Measurements from ENCODE around the gene FGF18. TPM values are rescaled to one million over a fixed set of nuclear protein-coding genes. Genes with fewer than 3 reads are reported as not detected.

Gene FGF18
- total RNA-seq, 2 donors from 2014 or later: 0.19 to 0.21 TPM

GRCh38 chr5:171435908-171436307 is 16.5 kb downstream of the FGF18 start:
- ATAC-seq (replicated peaks): no peak
- Mint-ChIP-seq H3K9me3 (no peaks in the 10 kb centered on the region), H3K4me3 (no peak overlapping the region)

DNA sequence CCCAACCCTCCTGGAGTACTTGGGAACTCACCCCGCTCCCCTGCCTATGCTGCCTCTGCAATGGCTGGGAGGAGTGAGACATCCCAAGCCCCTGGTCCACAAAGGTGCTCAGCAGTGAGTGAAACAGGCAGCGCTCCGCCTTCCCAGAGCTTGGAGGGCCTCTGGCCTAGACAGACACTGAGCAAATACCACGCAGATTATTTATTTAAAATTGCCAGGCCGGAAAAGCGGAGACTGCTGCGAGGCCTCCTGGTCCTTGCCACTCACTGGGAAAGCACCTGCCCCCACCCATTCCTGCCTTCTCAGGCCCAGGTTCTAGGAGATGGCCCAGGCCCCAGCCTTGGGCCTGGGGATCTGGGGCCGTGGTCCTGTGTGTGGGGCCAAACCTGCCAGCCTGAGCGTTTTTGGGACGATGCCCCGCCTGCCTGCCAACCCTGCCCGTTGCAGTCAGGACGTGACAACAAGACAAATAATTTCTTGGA is 17.4 kb downstream of the FGF18 start:
- ATAC-seq (replicated peaks): no peak
- H3K27ac Mint-ChIP-seq: no peak overlapping the region
- no peaks in the 10 kb centered on the region for H3K36me3 Mint-ChIP-seq (ENCODE audit: low read depth)
- H3K4me3 Mint-ChIP-seq: no peak overlapping the region
- H3K9me3 Mint-ChIP-seq: no peaks in the 10 kb centered on the region
- H3K4me1 Mint-ChIP-seq: no peaks in the 10 kb centered on the region
- no peaks in the 10 kb centered on the region for H3K27me3 Mint-ChIP-seq

More at GRCh38 chr5:171435908-171436307, 16.5 kb downstream of the FGF18 start:
- H3K36me3 Mint-ChIP-seq (ENCODE audit: low read depth): no peaks in the 10 kb centered on the region
- H3K27me3 Mint-ChIP-seq: no peaks in the 10 kb centered on the region
- H3K27ac Mint-ChIP-seq: no peak overlapping the region
- no peaks in the 10 kb centered on the region for H3K4me1 Mint-ChIP-seq

- ATAC-seq (replicated peaks): no peak
- H3K4me3 Mint-ChIP-seq: no peak overlapping the region
- H3K4me1 Mint-ChIP-seq: no peaks in the 10 kb centered on the region
- H3K27ac Mint-ChIP-seq: no peak overlapping the region
- H3K27me3 Mint-ChIP-seq: no peaks in the 10 kb centered on the region
- H3K36me3 Mint-ChIP-seq (ENCODE audit: low read depth): no peaks in the 10 kb centered on the region
- H3K9me3 Mint-ChIP-seq: no peaks in the 10 kb centered on the region
Measured at GRCh38 chr5:171437286-171437821, 17.9 kb downstream of the FGF18 start.

GRCh38 chr5:171438738-171439137 is 19.3 kb downstream of the FGF18 start:
- Mint-ChIP-seq H3K9me3 (no peaks in the 10 kb centered on the region), H3K4me3 (no peak overlapping the region), H3K36me3 (ENCODE audit: low read depth) (no peaks in the 10 kb centered on the region), H3K4me1 (no peaks in the 10 kb centered on the region), H3K27ac (no peak overlapping the region), H3K27me3 (no peaks in the 10 kb centered on the region)
- ATAC-seq (replicated peaks): no peak

DNA sequence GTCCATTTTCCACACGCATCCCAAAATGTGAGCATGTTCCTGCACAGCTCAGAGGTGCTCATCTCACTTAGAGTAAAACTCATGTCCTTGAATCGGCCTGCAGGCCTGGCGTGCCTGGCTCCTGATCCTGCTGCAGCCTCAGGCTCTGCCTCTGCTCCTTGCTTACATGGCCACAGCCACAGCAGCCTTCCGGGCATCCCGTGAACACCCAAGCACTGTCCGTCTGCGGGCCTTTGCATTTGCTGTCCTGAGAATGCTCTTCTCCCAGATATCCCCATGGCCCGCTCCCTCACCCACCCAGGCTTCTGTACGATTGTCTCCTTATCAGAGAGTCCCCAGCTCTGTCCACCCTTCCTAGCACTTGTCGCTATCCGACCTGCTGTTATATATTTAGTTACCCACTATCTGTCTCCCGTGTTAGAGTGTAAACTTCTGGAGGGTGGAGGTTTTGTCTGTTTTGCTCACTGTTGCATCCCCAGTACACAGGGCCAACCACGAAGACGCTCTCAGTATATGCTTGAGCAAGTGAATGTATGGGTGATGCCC is 21.9 kb downstream of the FGF18 start:
- Mint-ChIP-seq H3K4me1 (no peaks in the 10 kb centered on the region), H3K9me3 (no peaks in the 10 kb centered on the region), H3K27me3 (no peaks in the 10 kb centered on the region), H3K27ac (no peak overlapping the region), H3K36me3 (ENCODE audit: low read depth) (no peaks in the 10 kb centered on the region), H3K4me3 (no peak overlapping the region)
- ATAC-seq (replicated peaks): no peak

GRCh38 chr5:171442287-171443042 is 23.0 kb downstream of the FGF18 start:
- H3K27me3 Mint-ChIP-seq: no peaks in the 10 kb centered on the region
- no peak for ATAC-seq (replicated peaks)
- H3K36me3 Mint-ChIP-seq (ENCODE audit: low read depth): no peaks in the 10 kb centered on the region
- H3K4me3 Mint-ChIP-seq: no peak overlapping the region
- H3K4me1 Mint-ChIP-seq: no peaks in the 10 kb centered on the region
- H3K27ac Mint-ChIP-seq: no peak overlapping the region
- H3K9me3 Mint-ChIP-seq: no peaks in the 10 kb centered on the region

DNA sequence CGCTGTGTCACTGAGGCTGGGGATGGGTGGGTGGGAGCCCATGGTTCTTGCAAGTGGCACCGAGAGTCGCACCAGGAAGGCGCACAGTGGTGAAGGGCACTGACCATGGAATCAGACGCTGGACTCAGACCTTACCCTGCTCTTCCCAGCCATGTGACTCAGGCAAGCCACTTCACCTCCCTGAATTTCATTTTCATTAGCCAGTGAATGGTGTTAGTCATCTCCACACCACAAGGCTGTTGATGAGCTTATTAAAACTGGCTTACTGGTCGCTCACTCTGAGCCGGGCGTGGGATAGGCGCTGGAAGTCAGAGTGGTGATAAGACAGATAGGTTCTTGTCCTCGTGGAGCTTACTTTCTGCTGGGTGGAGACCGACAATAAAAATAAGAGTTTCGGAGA is 25.1 kb downstream of the FGF18 start:
- no peak for ATAC-seq (replicated peaks)
- Mint-ChIP-seq H3K27me3 (peaks cover 3% of the 10 kb centered on the region), H3K4me3 (no peak overlapping the region)

DNA sequence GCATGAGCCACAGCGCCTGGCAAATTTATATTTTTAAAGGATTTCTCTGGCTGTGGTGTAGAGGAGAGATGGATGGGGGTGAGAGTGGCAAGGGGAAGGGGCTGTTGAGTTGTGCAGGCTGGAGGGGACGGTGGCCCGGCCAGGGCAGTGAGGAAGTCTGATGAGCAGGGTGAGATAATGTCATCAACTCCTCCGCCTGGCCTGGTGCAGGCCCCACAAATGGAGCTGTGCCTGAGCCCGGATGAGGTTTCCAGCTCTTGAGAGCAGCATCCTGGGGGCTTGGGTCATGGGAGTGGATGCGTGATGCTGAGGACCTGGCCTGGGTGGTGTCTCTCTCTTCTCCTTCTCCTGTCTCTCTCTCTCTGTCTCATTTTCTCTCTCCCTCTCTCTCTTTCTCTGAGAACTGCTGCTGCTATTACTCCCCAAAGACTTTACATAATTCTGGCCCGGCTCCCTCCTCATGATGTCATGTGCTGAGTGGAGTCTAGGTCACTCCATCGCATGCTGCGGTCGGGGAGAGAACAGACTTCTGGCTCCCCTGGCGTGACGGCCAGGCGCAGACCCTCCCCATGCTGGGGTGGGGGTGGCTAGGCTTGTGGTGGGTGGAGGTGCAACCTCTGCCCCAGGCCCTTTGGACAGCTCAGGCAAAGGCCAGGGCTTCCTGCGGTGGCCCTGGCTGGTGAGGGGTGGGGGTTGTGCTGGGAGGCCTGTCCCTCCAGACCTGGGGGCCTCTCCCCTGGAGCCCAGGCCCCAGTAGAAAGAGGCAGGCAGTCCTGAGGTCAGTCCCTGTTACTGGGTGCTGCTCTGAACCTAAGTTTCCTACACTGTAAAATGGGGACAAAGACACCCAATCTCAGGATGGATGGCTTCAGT is 26.4 kb downstream of the FGF18 start:
- no peak for ATAC-seq (replicated peaks)
- H3K36me3 Mint-ChIP-seq (ENCODE audit: low read depth): no peaks in the 10 kb centered on the region
- H3K4me1 Mint-ChIP-seq: no peaks in the 10 kb centered on the region
- no peaks in the 10 kb centered on the region for H3K9me3 Mint-ChIP-seq
- H3K27me3 Mint-ChIP-seq: peaks cover 3% of the 10 kb centered on the region
- no peak overlapping the region for H3K27ac Mint-ChIP-seq
- H3K4me3 Mint-ChIP-seq: no peak overlapping the region

More for the DNA sequence above, 25.1 kb downstream of the FGF18 start:
- H3K36me3 Mint-ChIP-seq (ENCODE audit: low read depth): no peaks in the 10 kb centered on the region
- no peak overlapping the region for H3K27ac Mint-ChIP-seq
- no peaks in the 10 kb centered on the region for H3K4me1 Mint-ChIP-seq
- no peaks in the 10 kb centered on the region for H3K9me3 Mint-ChIP-seq

DNA sequence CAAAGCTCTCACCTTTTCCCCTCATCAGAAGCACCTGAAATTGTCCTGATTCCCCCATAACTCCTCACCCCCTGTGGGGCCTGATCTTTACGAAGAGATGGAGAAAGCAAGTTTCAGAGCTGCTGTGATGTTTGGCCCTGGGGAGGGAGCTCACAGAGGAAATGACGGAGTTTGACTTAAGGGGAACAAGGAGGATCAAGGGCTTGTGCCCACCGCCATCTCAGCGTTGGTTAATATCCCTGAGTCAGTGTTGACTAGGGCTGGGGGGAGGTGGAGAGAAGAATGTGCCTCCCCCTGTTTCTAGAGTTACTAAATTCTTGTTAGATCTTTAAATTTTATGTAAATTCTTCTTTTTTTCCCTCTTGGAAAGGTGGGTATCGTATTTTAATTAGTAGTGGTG is 27.8 kb downstream of the FGF18 start:
- Mint-ChIP-seq H3K4me3 (no peak overlapping the region), H3K27ac (no peak overlapping the region), H3K27me3 (peaks cover 7% of the 10 kb centered on the region), H3K4me1 (no peaks in the 10 kb centered on the region), H3K36me3 (ENCODE audit: low read depth) (no peaks in the 10 kb centered on the region), H3K9me3 (no peaks in the 10 kb centered on the region)
- no peak for ATAC-seq (replicated peaks)

DNA sequence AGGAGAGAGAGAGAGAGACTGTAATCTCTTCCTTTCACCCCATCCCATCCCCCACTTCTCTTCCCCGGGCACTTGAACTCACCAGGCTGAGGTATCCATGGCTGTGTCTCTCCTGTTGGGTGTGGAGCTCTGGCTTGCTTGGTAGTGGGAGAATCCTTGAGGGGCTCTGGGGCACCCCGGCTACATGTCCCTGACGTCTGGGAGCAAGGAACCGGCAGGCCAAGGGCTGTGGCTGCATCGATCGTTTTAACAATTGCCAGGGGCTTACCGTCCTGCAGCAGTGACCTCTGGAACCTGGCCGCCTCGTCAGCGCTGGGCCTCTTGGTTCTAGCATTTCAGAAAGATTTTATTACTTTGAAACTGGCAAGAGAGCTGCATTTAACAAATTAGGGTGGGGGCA is 30.0 kb downstream of the FGF18 start:
- H3K9me3 Mint-ChIP-seq: no peaks in the 10 kb centered on the region
- H3K4me3 Mint-ChIP-seq: no peak overlapping the region
- ATAC-seq (replicated peaks): no peak
- H3K27ac Mint-ChIP-seq: no peak overlapping the region
- H3K27me3 Mint-ChIP-seq: peaks cover 14% of the 10 kb centered on the region
- no peaks in the 10 kb centered on the region for H3K4me1 Mint-ChIP-seq
- no peaks in the 10 kb centered on the region for H3K36me3 Mint-ChIP-seq (ENCODE audit: low read depth)

GRCh38 chr5:171450423-171451331 is 31.2 kb downstream of the FGF18 start:
- Mint-ChIP-seq H3K4me3 (peak overlapping the region; percentile 13), H3K9me3 (no peaks in the 10 kb centered on the region), H3K4me1 (no peaks in the 10 kb centered on the region), H3K27me3 (peaks cover 14% of the 10 kb centered on the region), H3K27ac (no peak overlapping the region), H3K36me3 (ENCODE audit: low read depth) (no peaks in the 10 kb centered on the region)
- peak; percentile 60 for ATAC-seq (replicated peaks)

DNA sequence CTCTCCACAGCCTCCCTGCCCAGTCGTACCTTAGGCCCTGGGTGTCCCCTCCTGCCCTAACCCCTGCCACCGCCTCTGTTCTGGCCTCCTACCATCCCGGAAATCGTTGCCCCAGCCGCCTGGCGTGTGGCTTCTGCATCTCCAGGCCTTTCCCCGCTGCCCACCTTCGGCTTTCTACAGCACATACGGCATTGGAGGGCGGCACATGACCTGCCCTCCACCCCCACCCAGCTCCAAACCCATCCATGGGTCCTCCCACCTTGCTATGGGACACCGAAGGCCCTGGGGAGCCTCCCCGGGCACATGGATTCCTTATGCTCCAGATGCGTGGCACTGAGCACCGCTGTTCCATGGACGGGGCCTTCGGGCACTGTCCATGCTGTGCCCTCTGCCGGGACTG is 32.0 kb downstream of the FGF18 start:
- Mint-ChIP-seq H3K4me3 (peak overlapping the region; percentile 39), H3K36me3 (ENCODE audit: low read depth) (no peaks in the 10 kb centered on the region), H3K9me3 (no peaks in the 10 kb centered on the region), H3K27ac (no peak overlapping the region), H3K27me3 (peaks cover 14% of the 10 kb centered on the region), H3K4me1 (no peaks in the 10 kb centered on the region)
- no peak for ATAC-seq (replicated peaks)

- H3K9me3 Mint-ChIP-seq: no peaks in the 10 kb centered on the region
- H3K36me3 Mint-ChIP-seq (ENCODE audit: low read depth): no peaks in the 10 kb centered on the region
- H3K4me1 Mint-ChIP-seq: no peaks in the 10 kb centered on the region
- no peak overlapping the region for H3K27ac Mint-ChIP-seq
- H3K27me3 Mint-ChIP-seq: peaks cover 14% of the 10 kb centered on the region
- no peak overlapping the region for H3K4me3 Mint-ChIP-seq
- no peak for ATAC-seq (replicated peaks)
Measured at GRCh38 chr5:171453056-171453725, 33.7 kb downstream of the FGF18 start.
